H9 (cell line): ENCODE results near the gene CEP128. TPM values are rescaled to one million over a fixed set of nuclear protein-coding genes. Genes with fewer than 3 reads are reported as not detected.

Experiments used
- DNase-seq: peaks from one replicate; pipeline ENCODE4 v3.0.0-alpha.2; 2017
- H2AFZ ChIP-seq: one replicate; pipeline ENCODE4 v1.6.1; 2013; ENCODE audit warnings: mild to moderate bottlenecking, low read length, control low read depth, moderate library complexity
- H2AK5ac ChIP-seq: 2 replicates; pipeline ENCODE4 v1.6.1; 2013; ENCODE audit warnings: low read length, control low read depth, mixed read lengths; ENCODE audit not compliant: insufficient read length
- H2BK120ac ChIP-seq: one replicate; pipeline ENCODE4 v1.6.1; 2013; ENCODE audit warnings: low read depth, mild to moderate bottlenecking, low read length, control low read depth, inconsistent platforms; ENCODE audit not compliant: poor library complexity, severe bottlenecking
- H2BK12ac ChIP-seq: 2 replicates; pipeline ENCODE4 v1.6.1; 2013; ENCODE audit warnings: low read length, control low read depth, mixed read lengths, low read depth; ENCODE audit not compliant: insufficient read length
- H2BK15ac ChIP-seq: 2 replicates; pipeline ENCODE4 v1.6.1; 2013; ENCODE audit warnings: low read depth, low read length, control low read depth
- H2BK20ac ChIP-seq: one replicate; pipeline ENCODE4 v1.6.1; 2013; ENCODE audit warnings: low read depth, mild to moderate bottlenecking, low read length, control low read depth, inconsistent platforms; ENCODE audit not compliant: poor library complexity, severe bottlenecking
- H2BK5ac ChIP-seq: 2 replicates; pipeline ENCODE4 v1.6.1; 2013; ENCODE audit warnings: low read length, control low read depth, mixed read lengths; ENCODE audit not compliant: insufficient read length
- H3K14ac ChIP-seq: 2 replicates; pipeline ENCODE4 v1.6.1; 2013; ENCODE audit warnings: low read length, control low read depth; ENCODE audit not compliant: insufficient read depth
- H3K18ac ChIP-seq: 2 replicates; pipeline ENCODE4 v1.6.1; 2013; ENCODE audit warnings: low read depth, mild to moderate bottlenecking, mixed read lengths, low read length, control low read depth; ENCODE audit not compliant: insufficient read length
- H3K23ac ChIP-seq: 2 replicates; pipeline ENCODE4 v1.6.1; 2013; ENCODE audit warnings: low read length, control low read depth, mixed read lengths, low read depth; ENCODE audit not compliant: insufficient read length
- H3K23me2 ChIP-seq: 2 replicates; pipeline ENCODE4 v1.6.1; 2013; ENCODE audit warnings: low read depth, mild to moderate bottlenecking, mixed read lengths, low read length, control low read depth; ENCODE audit not compliant: insufficient read length, poor library complexity, severe bottlenecking
- H3K27ac ChIP-seq: 2 replicates; pipeline ENCODE4 v1.5.1; 2013; ENCODE audit warnings: low read length, control low read depth, mixed read lengths, low read depth; ENCODE audit not compliant: insufficient read length
- H3K27me3 ChIP-seq: 2 replicates; pipeline ENCODE4 v1.6.1; 2013; ENCODE audit warnings: low read length, control low read depth, inconsistent platforms; ENCODE audit not compliant: insufficient read depth
- H3K4ac ChIP-seq: 2 replicates; pipeline ENCODE4 v1.6.1; 2013; ENCODE audit warnings: low read depth, mild to moderate bottlenecking, control low read depth, inconsistent platforms, low read length, moderate library complexity
- H3K4me1 ChIP-seq: 2 replicates; pipeline ENCODE4 v1.6.1; 2013; ENCODE audit warnings: low read length, control low read depth, inconsistent platforms; ENCODE audit not compliant: insufficient read depth
- H3K4me2 ChIP-seq: 2 replicates; pipeline ENCODE4 v1.6.1; 2013; ENCODE audit warnings: low read length, control low read depth, mixed read lengths; ENCODE audit not compliant: insufficient read length, insufficient read depth
- H3K56ac ChIP-seq: 2 replicates; pipeline ENCODE4 v1.6.1; 2013; ENCODE audit warnings: low read depth, mild to moderate bottlenecking, mixed read lengths, low read length, control low read depth; ENCODE audit not compliant: insufficient read length
- H3K79me1 ChIP-seq: 2 replicates; pipeline ENCODE4 v1.6.1; 2013; ENCODE audit warnings: low read depth, mild to moderate bottlenecking, moderate library complexity, low read length, control low read depth, inconsistent platforms; ENCODE audit not compliant: insufficient read depth, poor library complexity, severe bottlenecking
- H3K79me2 ChIP-seq: 2 replicates; pipeline ENCODE4 v1.6.1; 2013; ENCODE audit warnings: low read length, control low read depth, inconsistent platforms; ENCODE audit not compliant: insufficient read depth
- H3K9ac ChIP-seq: 2 replicates; pipeline ENCODE4 v1.6.1; 2013; ENCODE audit warnings: low read length, control low read depth, mixed read lengths; ENCODE audit not compliant: insufficient read length; ENCODE audit errors: extremely low read depth
- H3K9me3 ChIP-seq: one replicate; pipeline ENCODE4 v1.6.1; 2013; ENCODE audit warnings: low read depth, low read length, inconsistent platforms; ENCODE audit not compliant: control insufficient read depth
- H3T11ph ChIP-seq: one replicate; pipeline ENCODE4 v1.6.1; 2013; ENCODE audit warnings: mild to moderate bottlenecking, low read length, control low read depth, inconsistent platforms
- H4K20me1 ChIP-seq: one replicate; pipeline ENCODE4 v1.6.1; 2013; ENCODE audit not compliant: control insufficient read depth, insufficient read length, insufficient read depth
- H4K5ac ChIP-seq: 2 replicates; pipeline ENCODE4 v1.6.1; 2013; ENCODE audit warnings: low read depth, mild to moderate bottlenecking, mixed read lengths, low read length, control low read depth; ENCODE audit not compliant: insufficient read length
- H4K8ac ChIP-seq: replicated peaks from 2 replicates; pipeline ENCODE4 v1.6.1; 2013; ENCODE audit warnings: low read length, control low read depth, mixed read lengths, low read depth; ENCODE audit not compliant: insufficient read length
- H4K91ac ChIP-seq: 2 replicates; pipeline ENCODE4 v1.6.1; 2013; ENCODE audit warnings: low read depth, mild to moderate bottlenecking, moderate library complexity, mixed read lengths, low read length, control low read depth; ENCODE audit not compliant: insufficient read length
- H3K27ac Mint-ChIP-seq, 3 experiments: 2 replicates in 2 of 3; 3 replicates in 1 of 3; pipeline ENCODE4 v1.8.0; 2020 to 2021; ENCODE audit warnings: mixed read lengths in 3 of 3, mild to moderate bottlenecking in 1 of 3, moderate library complexity in 1 of 3
- H3K27me3 Mint-ChIP-seq: 2 replicates; pipeline ENCODE4 v1.8.0; 2021; ENCODE audit warnings: low read depth, mild to moderate bottlenecking, moderate library complexity, mixed read lengths
- H3K36me3 Mint-ChIP-seq, 3 experiments: 2 replicates in 2 of 3; 3 replicates in 1 of 3; pipeline ENCODE4 v1.8.0; 2020 to 2021; ENCODE audit warnings: low read depth in 3 of 3, mixed read lengths in 3 of 3; ENCODE audit not compliant: insufficient read depth in 1 of 3
- H3K4me1 Mint-ChIP-seq, 2 experiments: 2 replicates each; pipeline ENCODE4 v1.8.0; 2020; ENCODE audit warnings: mixed read lengths in 2 of 2
- H3K4me3 Mint-ChIP-seq, 2 experiments: 2 replicates in 1 of 2; 3 replicates in 1 of 2; pipeline ENCODE4 v1.8.0; 2020 to 2021; ENCODE audit warnings: mild to moderate bottlenecking in 2 of 2, mixed read lengths in 2 of 2, moderate library complexity in 1 of 2
- H3K9me3 Mint-ChIP-seq, 2 experiments: 2 replicates in 1 of 2; 3 replicates in 1 of 2; pipeline ENCODE4 v1.8.0; 2020; ENCODE audit warnings: mild to moderate bottlenecking in 2 of 2, mixed read lengths in 2 of 2, moderate library complexity in 1 of 2
- CTCF ChIP-seq: fragments of 200-600 bp; sonication (generic); conservative IDR thresholded peaks from 3 replicates; pipeline ENCODE4 v1.8.0; 2021; ENCODE audit warnings: antibody characterized with exemption, mild to moderate bottlenecking
- WGBS: extraction: QIAGEN DNeasy Blood & Tissue Kit; methylation state at CpG from one replicate; pipeline ENCODE4 v1.1.7; 2013; ENCODE audit warnings: missing lambda C conversion rate, low lambda C conversion rate, mixed read lengths; ENCODE audit not compliant: insufficient read length; ENCODE audit errors: extremely low coverage; 5-methylcytosine and 5-hydroxymethylcytosine counted together
- total RNA-seq: library from RNA; stranded (reverse); gene quantifications from 2 replicates; pipeline ENCODE4 v1.2.1, GENCODE V29; 2021

The CEP128 gene
- total RNA-seq, 1 experiment from 2014 or later: 16.3 TPM

- Histone ChIP-seq H3K23ac (no peak overlapping the region), H4K8ac (no peak overlapping the region), H2BK15ac (no peak overlapping the region), H2AK5ac (no peak overlapping the region), H3K27me3 (no peaks in the 10 kb centered on the region), H3K4me1 (no peaks in the 10 kb centered on the region), H2BK5ac (no peak overlapping the region), H4K20me1 (no peaks in the 10 kb centered on the region), H4K91ac (no peak overlapping the region), H3K14ac (no peak overlapping the region), H3K56ac (no peak overlapping the region), H3K79me2 (no peaks in the 10 kb centered on the region), H2BK20ac (no peak overlapping the region), H3K4me2 (no peak overlapping the region), H3T11ph (no peak overlapping the region), H4K5ac (no peak overlapping the region), H2AFZ (no peak overlapping the region), H3K79me1 (no peaks in the 10 kb centered on the region), H3K18ac (no peak overlapping the region), H2BK12ac (no peak overlapping the region), H2BK120ac (no peak overlapping the region), H3K4ac (no peak overlapping the region), H3K9me3 (no peaks in the 10 kb centered on the region), H3K27ac (no peak overlapping the region), H3K9ac (no peak overlapping the region), H3K23me2 (no peaks in the 10 kb centered on the region)
- Mint-ChIP-seq H3K9me3 (no peaks in the 10 kb centered on the region), H3K4me1 (peaks cover 14 to 16% of the 10 kb centered on the region in 2 experiments), H3K4me3 (no peak overlapping the region), H3K27ac (peak overlapping the region in 2 of 3 experiments; percentile 55 to 79; a peak in 3 of 7 replicates), H3K36me3 (no peaks in the 10 kb centered on the region), H3K27me3 (no peaks in the 10 kb centered on the region)
- WGBS: no CpG with 5 or more reads among the region's 3 CpGs
- no peak for TF ChIP-seq CTCF
- no peak for DNase-seq
These were observed 365.1 kb downstream of the CEP128 start for GRCh38 chr14:80576401-80576800.
